Adrenal gland (tissue), 12 donors: Measurements from ENCODE around the gene GABRA5. TPM values are rescaled to one million over a fixed set of nuclear protein-coding genes. Genes with fewer than 3 reads are reported as not detected.

Source experiments
- DNase-seq, 7 donors: peaks; one replicate each; pipeline ENCODE4 v3.0.0-alpha.2; 2019 to 2020
- H3K27ac ChIP-seq, 5 donors: fragments of 200-600 bp; sonication (generic) in 4 of 5; 1 replicate in 3 of 5; 2 replicates in 2 of 5; pipeline versions ENCODE4 v1.5.1 to v1.8.0; 2016 to 2020; ENCODE audit warnings: mild to moderate bottlenecking in 1 of 5
- H3K27me3 ChIP-seq: fragments of 200-600 bp; 2 replicates; pipeline ENCODE4 v1.8.0; 2021
- H3K36me3 ChIP-seq, 2 donors: fragments of 200-600 bp; replicated peaks in 1 of 2; 1 replicate in 1 of 2; 2 replicates in 1 of 2; pipeline versions ENCODE4 v1.5.1 to v1.8.0; 2018 to 2022
- H3K4me1 ChIP-seq, 2 donors: fragments of 200-600 bp; replicated peaks in 1 of 2; 1 replicate in 1 of 2; 2 replicates in 1 of 2; pipeline versions ENCODE4 v1.5.1 to v1.8.0; 2018 to 2021
- H3K4me3 ChIP-seq, 4 donors: fragments of 200-600 bp; sonication (generic) in 3 of 4; one replicate each; pipeline ENCODE4 v1.5.1; 2016 to 2018
- H3K9me3 ChIP-seq, 3 donors: fragments of 200-600 bp; sonication (generic) in 1 of 3; replicated peaks in 1 of 3; 1 replicate in 2 of 3; 2 replicates in 1 of 3; pipeline versions ENCODE4 v1.5.1 to v1.8.0; 2016 to 2021
- CTCF ChIP-seq, 6 experiments: fragments of 450-650 bp in 4 of 6; fragments of 200-600 bp in 2 of 6; sonication (generic) in 1 of 6; IDR thresholded peaks; 1 replicate in 5 of 6; 2 replicates in 1 of 6; pipeline versions ENCODE4 v1.5.1 to v1.8.0; 2016 to 2021; ENCODE audit warnings: antibody characterized with exemption in 6 of 6, mild to moderate bottlenecking in 2 of 6, moderate library complexity in 1 of 6
- POLR2A ChIP-seq, 2 donors: fragments of 450-650 bp; IDR thresholded peaks; one replicate each; pipeline ENCODE4 v1.6.1; 2017; ENCODE audit warnings: antibody characterized with exemption in 2 of 2, mild to moderate bottlenecking in 2 of 2, moderate library complexity in 1 of 2
- WGBS, 4 donors: extraction: QIAGEN DNeasy Blood & Tissue Kit in 2 of 4; methylation state at CpG; one replicate each; pipeline versions ENCODE4 v1.1.5 to v1.1.7; 2013 to 2017; 5-methylcytosine and 5-hydroxymethylcytosine counted together
- intact Hi-C, 2 donors: fragments of 100-400 bp; cut with DNase I; formaldehyde crosslinking; loops; one replicate each; pipeline versions ENCODE4 v1.14.1 to v1.15.0; 2022 to 2023
- polyA plus RNA-seq, 3 donors: library from polyadenylated mRNA; stranded (reverse); fragments of 200-250 nt in 2 of 3; fragments of 350-450 nt in 1 of 3; fragmentation: Illumina TruSeq in 1 of 3; extraction: RNeasy Lipid Tissue Mini Kit (QIAGEN cat#74804) in 1 of 3; gene quantifications; one replicate each; pipeline ENCODE4 v1.2.3, GENCODE V29; 2013 to 2014
- total RNA-seq, 9 donors: library from RNA; depleted of rRNA in 4 of 9; stranded (reverse); fragments of >200 nt in 4 of 9; fragments of 120-200 nt in 1 of 9; fragmentation: NEBNext Ultra II Directional in 1 of 9; extraction: Animal tissue kit (Norgen Biotek cat#: 25700) in 1 of 9; gene quantifications; one replicate each; pipeline versions ENCODE4 v1.1.0 to v1.2.4, GENCODE V29; 2013 to 2023
- donor health status: healthy with polysubstance abuse.
- donor health status: Bipolar disorder and iron deficiency.
- donor health status: DM: yes; HTN: yes; CAD: no.
- donor health status: DM: no; HTN: no; CAD: no.
- donor health status: DM: no; HTN: no; CAD: no.
- donor health status: DM: yes; HTN: yes; CAD: no.

The GABRA5 gene
- total and polyA plus RNA-seq, 12 donors = 0.11 TPM; not detected in 11

GRCh38 chr15:26882616-26883365, 15.9 kb downstream of the GABRA5 start:
- Histone ChIP-seq H3K4me1 (no peaks in the 10 kb centered on the region), H3K9me3 (no peaks in the 10 kb centered on the region), H3K4me3 (no peak overlapping the region), H3K27ac (no peak overlapping the region), H3K36me3 (no peaks in the 10 kb centered on the region), H3K27me3 (no peaks in the 10 kb centered on the region)
- WGBS, 4 donors = 80 to 85% (median 83%) methylated on average over 18 to 35 of the region's 35 CpGs
- DNase-seq = no peak
- TF ChIP-seq POLR2A (IDR thresholded peaks at IDR 0.05) (no peak), CTCF (IDR thresholded peaks at IDR 0.05) (no peak)
- intact Hi-C loops = loop anchor here in 1 of 2 donors (10.0 kb wide), 2 partner anchors 132 to 1232 kb away; no protein-coding TSS in a partner anchor

GRCh38 chr15:26883466-26883865, 16.6 kb downstream of the GABRA5 start:
- TF ChIP-seq CTCF (IDR thresholded peaks at IDR 0.05) (no peak), POLR2A (IDR thresholded peaks at IDR 0.05) (no peak)
- intact Hi-C loops = loop anchor here in 1 of 2 donors (10.0 kb wide), 2 partner anchors 131 to 1231 kb away; no protein-coding TSS in a partner anchor
- WGBS, 4 donors = 89 to 93% (median 92%) methylated on average over 14 to 32 of the region's 32 CpGs
- Histone ChIP-seq H3K36me3 (no peaks in the 10 kb centered on the region), H3K4me1 (no peaks in the 10 kb centered on the region), H3K27ac (no peak overlapping the region), H3K27me3 (no peaks in the 10 kb centered on the region), H3K9me3 (no peaks in the 10 kb centered on the region), H3K4me3 (no peak overlapping the region)
- no peak for DNase-seq

- DNase-seq = no peak
- Histone ChIP-seq H3K4me3 (no peak overlapping the region), H3K27me3 (peaks cover 4% of the 10 kb centered on the region), H3K4me1 (no peaks in the 10 kb centered on the region), H3K27ac (no peak overlapping the region), H3K36me3 (no peaks in the 10 kb centered on the region), H3K9me3 (no peaks in the 10 kb centered on the region)
- WGBS, 4 donors = 67 to 80% (median 70%) methylated on average over 4 of the region's 4 CpGs
- no peak for TF ChIP-seq CTCF (IDR thresholded peaks at IDR 0.05)
- TF ChIP-seq POLR2A (IDR thresholded peaks at IDR 0.05) = no peak
- intact Hi-C loops = loop anchor here in 1 of 2 donors (10.0 kb wide), 2 partner anchors 128 to 1228 kb away; no protein-coding TSS in a partner anchor
Measured at GRCh38 chr15:26886566-26886965, 19.7 kb downstream of the GABRA5 start.

GRCh38 chr15:26887926-26888666, 21.2 kb downstream of the GABRA5 start:
- no peaks in the 10 kb centered on the region for H3K4me1 ChIP-seq
- TF ChIP-seq CTCF (IDR thresholded peaks at IDR 0.05) (no peak), POLR2A (IDR thresholded peaks at IDR 0.05) (no peak)
- peaks cover 12% of the 10 kb centered on the region for H3K27me3 ChIP-seq
- H3K36me3 ChIP-seq = no peaks in the 10 kb centered on the region
- H3K27ac ChIP-seq = no peak overlapping the region
- H3K4me3 ChIP-seq = no peak overlapping the region
- intact Hi-C loops = loop anchor here in 1 of 2 donors (2.0 to 10.0 kb wide), 3 partner anchors 127 to 1227 kb away; no protein-coding TSS in a partner anchor
- no peak for DNase-seq
- no peaks in the 10 kb centered on the region for H3K9me3 ChIP-seq
- WGBS, 4 donors = 49 to 63% (median 58%) methylated on average over 5 to 7 of the region's 7 CpGs
